ENCODE measurements around the gene GRSF1. TPM values are rescaled to one million over a fixed set of nuclear protein-coding genes. Genes with fewer than 3 reads are reported as not detected.

Gene GRSF1
- total RNA-seq, 2 experiments from 2014 or later, result 32.8 to 67.0 TPM

DNA sequence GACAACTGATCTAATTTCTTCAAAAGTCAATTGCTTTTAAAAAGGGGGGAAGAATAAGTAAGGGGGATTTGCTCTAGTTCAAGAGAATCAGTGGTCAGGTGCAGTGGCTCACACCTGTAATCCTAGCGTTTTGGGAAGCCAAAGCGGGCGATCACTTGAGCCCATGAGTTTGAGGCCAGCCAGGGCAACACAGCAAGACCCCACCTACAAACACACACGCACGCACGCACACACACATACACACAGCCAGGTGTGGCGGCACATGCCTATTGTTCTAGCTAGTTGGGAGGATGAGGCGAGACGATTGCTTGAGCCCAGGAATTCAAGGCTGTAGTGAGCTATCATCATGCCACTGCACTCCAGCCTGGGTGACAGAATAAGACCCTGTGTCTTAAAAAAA lies 9.6 kb downstream of the GRSF1 start:
- no peaks in the 10 kb centered on the region for H3K9me3 ChIP-seq (ENCODE audit: low read length)
- no peak overlapping the region for H3K4me3 ChIP-seq (ENCODE audit: low read depth, low read length, poor library complexity, severe bottlenecking)
- H3K79me2 ChIP-seq (ENCODE audit: insufficient read depth, low read depth, low read length), result peaks cover 20% of the 10 kb centered on the region
- TF ChIP-seq, protein P1, sequence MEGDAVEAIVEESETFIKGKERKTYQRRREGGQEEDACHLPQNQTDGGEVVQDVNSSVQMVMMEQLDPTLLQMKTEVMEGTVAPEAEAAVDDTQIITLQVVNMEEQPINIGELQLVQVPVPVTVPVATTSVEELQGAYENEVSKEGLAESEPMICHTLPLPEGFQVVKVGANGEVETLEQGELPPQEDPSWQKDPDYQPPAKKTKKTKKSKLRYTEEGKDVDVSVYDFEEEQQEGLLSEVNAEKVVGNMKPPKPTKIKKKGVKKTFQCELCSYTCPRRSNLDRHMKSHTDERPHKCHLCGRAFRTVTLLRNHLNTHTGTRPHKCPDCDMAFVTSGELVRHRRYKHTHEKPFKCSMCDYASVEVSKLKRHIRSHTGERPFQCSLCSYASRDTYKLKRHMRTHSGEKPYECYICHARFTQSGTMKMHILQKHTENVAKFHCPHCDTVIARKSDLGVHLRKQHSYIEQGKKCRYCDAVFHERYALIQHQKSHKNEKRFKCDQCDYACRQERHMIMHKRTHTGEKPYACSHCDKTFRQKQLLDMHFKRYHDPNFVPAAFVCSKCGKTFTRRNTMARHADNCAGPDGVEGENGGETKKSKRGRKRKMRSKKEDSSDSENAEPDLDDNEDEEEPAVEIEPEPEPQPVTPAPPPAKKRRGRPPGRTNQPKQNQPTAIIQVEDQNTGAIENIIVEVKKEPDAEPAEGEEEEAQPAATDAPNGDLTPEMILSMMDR (conservative IDR thresholded peaks at IDR 0.05; ENCODE audit: low read length), result no peak
- TF ChIP-seq EZH2phosphoT487 (IDR thresholded peaks at IDR 0.05; ENCODE audit: borderline replicate concordance, low read depth, low read length), result no peak
- POLR2A ChIA-PET, result interaction anchor here (0.7 to 1.3 kb wide), 4 partner anchors 10 to 185 kb away, joined by 3 to 4 read pairs (median 3); no protein-coding TSS in a partner anchor
- BruUV-seq (replicated peaks), result no TSS peak
- no peak for DNase-seq (ENCODE audit: low spot score)
- H2AFZ ChIP-seq (ENCODE audit: low read length), result no peak overlapping the region
- CTCF ChIA-PET (ENCODE audit: unreplicated experiment), result interaction anchor here (1.0 kb wide), 1 partner anchor 11 kb away, joined by 3 read pairs; no protein-coding TSS in a partner anchor
- H3K27ac ChIP-seq (ENCODE audit: low read depth, low read length, poor library complexity, severe bottlenecking), result no peak overlapping the region
- no peaks in the 10 kb centered on the region for H3K4me1 ChIP-seq (ENCODE audit: insufficient read depth, low read length, poor library complexity, severe bottlenecking)
- H4K20me1 ChIP-seq (ENCODE audit: insufficient read depth, low read length), result no peaks in the 10 kb centered on the region
- intact Hi-C loops (cut with micrococcal nuclease; ENCODE audit: unreplicated experiment), result no loop called here
- no peaks in the 10 kb centered on the region for H3K9me2 ChIP-seq (ENCODE audit: insufficient read depth, low read length)
- H3K36me3 ChIP-seq (ENCODE audit: insufficient read depth, low read length), result peaks cover 98% of the 10 kb centered on the region
- H3K4me2 ChIP-seq (ENCODE audit: low read length), result no peak overlapping the region

GRCh38 chr4:70829492-70829891 lies 10.2 kb downstream of the GRSF1 start:
- no peak for DNase-seq (ENCODE audit: low spot score)
- H3K9me2 ChIP-seq (ENCODE audit: insufficient read depth, low read length), result no peaks in the 10 kb centered on the region
- no peaks in the 10 kb centered on the region for H4K20me1 ChIP-seq (ENCODE audit: insufficient read depth, low read length)
- H2AFZ ChIP-seq (ENCODE audit: low read length), result no peak overlapping the region
- no peak overlapping the region for H3K4me2 ChIP-seq (ENCODE audit: low read length)
- H3K4me1 ChIP-seq (ENCODE audit: insufficient read depth, low read length, poor library complexity, severe bottlenecking), result no peaks in the 10 kb centered on the region
- no peak overlapping the region for H3K4me3 ChIP-seq (ENCODE audit: low read depth, low read length, poor library complexity, severe bottlenecking)
- intact Hi-C loops (cut with micrococcal nuclease; ENCODE audit: unreplicated experiment), result no loop called here
- BruUV-seq (replicated peaks), result no TSS peak
- TF ChIP-seq EZH2phosphoT487 (IDR thresholded peaks at IDR 0.05; ENCODE audit: borderline replicate concordance, low read depth, low read length), result no peak
- TF ChIP-seq, protein P1 (conservative IDR thresholded peaks at IDR 0.05; ENCODE audit: low read length), result no peak
- peaks cover 14% of the 10 kb centered on the region for H3K79me2 ChIP-seq (ENCODE audit: insufficient read depth, low read depth, low read length)
- POLR2A ChIA-PET, result interaction anchor here (0.6 to 1.3 kb wide), 6 partner anchors 9 to 180 kb away, joined by 3 to 6 read pairs (median 3); no protein-coding TSS in a partner anchor
- H3K9me3 ChIP-seq (ENCODE audit: low read length), result no peaks in the 10 kb centered on the region
- H3K36me3 ChIP-seq (ENCODE audit: insufficient read depth, low read length), result peaks cover 98% of the 10 kb centered on the region
- CTCF ChIA-PET (ENCODE audit: unreplicated experiment), result interaction anchor here (1.0 kb wide), 1 partner anchor 10 kb away, joined by 3 read pairs; no protein-coding TSS in a partner anchor
- no peak overlapping the region for H3K27ac ChIP-seq (ENCODE audit: low read depth, low read length, poor library complexity, severe bottlenecking)

DNA sequence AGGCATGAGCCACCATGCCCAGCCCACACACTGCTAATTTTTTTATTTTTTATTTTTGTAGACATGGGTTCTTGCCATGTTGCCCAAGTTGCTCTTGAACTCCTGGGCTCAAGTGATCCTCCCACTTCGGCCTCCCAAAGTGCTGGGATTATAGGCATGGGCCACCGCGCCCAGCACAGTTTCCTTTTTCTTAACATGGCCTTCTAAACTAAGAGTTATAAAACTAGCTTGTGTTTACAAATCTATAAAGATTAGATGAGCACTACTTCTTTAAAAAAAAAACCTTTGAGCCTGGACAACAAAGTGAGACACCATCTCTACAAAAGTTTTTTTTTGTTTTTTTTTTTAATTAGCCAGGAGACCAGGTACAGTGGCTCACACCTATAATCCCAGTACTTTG lies 10.7 kb downstream of the GRSF1 start:
- Histone ChIP-seq H3K27ac (ENCODE audit: low read depth, low read length, poor library complexity, severe bottlenecking) (no peak overlapping the region), H3K79me2 (ENCODE audit: insufficient read depth, low read depth, low read length) (peaks cover 10% of the 10 kb centered on the region), H3K4me2 (ENCODE audit: low read length) (no peak overlapping the region), H2AFZ (ENCODE audit: low read length) (no peak overlapping the region), H4K20me1 (ENCODE audit: insufficient read depth, low read length) (no peaks in the 10 kb centered on the region), H3K9me2 (ENCODE audit: insufficient read depth, low read length) (no peaks in the 10 kb centered on the region), H3K36me3 (ENCODE audit: insufficient read depth, low read length) (peaks cover 98% of the 10 kb centered on the region), H3K4me1 (ENCODE audit: insufficient read depth, low read length, poor library complexity, severe bottlenecking) (no peaks in the 10 kb centered on the region), H3K9me3 (ENCODE audit: low read length) (no peaks in the 10 kb centered on the region), H3K4me3 (ENCODE audit: low read depth, low read length, poor library complexity, severe bottlenecking) (no peak overlapping the region)
- ChIA-PET CTCF (ENCODE audit: unreplicated experiment) (interaction anchor here (1.0 kb wide), 1 partner anchor 10 kb away, joined by 3 read pairs; no protein-coding TSS in a partner anchor), POLR2A (interaction anchor here (0.5 to 1.3 kb wide), 10 partner anchors 9 to 578 kb away, joined by 3 to 6 read pairs (median 3); no protein-coding TSS in a partner anchor)
- no peak for DNase-seq (ENCODE audit: low spot score)
- TF ChIP-seq EZH2phosphoT487 (IDR thresholded peaks at IDR 0.05; ENCODE audit: borderline replicate concordance, low read depth, low read length), result no peak
- TF ChIP-seq, protein P1 (conservative IDR thresholded peaks at IDR 0.05; ENCODE audit: low read length), result no peak
- no TSS peak for BruUV-seq (replicated peaks)
- intact Hi-C loops (cut with micrococcal nuclease; ENCODE audit: unreplicated experiment), result no loop called here
